HG03571 (cell line): ENCODE data around the gene R3HDM2.
"Not testable (repeated sequence)": the region's sequence is repeated elsewhere in the genome, so short reads cannot be mapped to it uniquely, and the experiment has no call there.

Source experiments
- ATAC-seq: cut with Tn5 transposase; IDR thresholded peaks from one replicate; pipeline ENCODE4 v1.9.1; 2021; ENCODE audit not compliant: unreplicated experiment

R3HDM2 gene

GRCh38 chr12:57454213-57454565 is 23.3 kb upstream of the R3HDM2 start:
- ATAC-seq, result no peak

- no peak for ATAC-seq
Measured at GRCh38 chr12:57452937-57453509, 22.2 kb upstream of the R3HDM2 start.

- ATAC-seq, result no peak
Measured at GRCh38 chr12:57452181-57452936, 21.5 kb upstream of the R3HDM2 start.

- ATAC-seq, result no peak
Measured at GRCh38 chr12:57451233-57451778, 20.5 kb upstream of the R3HDM2 start.

GRCh38 chr12:57450057-57450456 is 19.2 kb upstream of the R3HDM2 start:
- ATAC-seq, result no peak

GRCh38 chr12:57449375-57449774 is 18.5 kb upstream of the R3HDM2 start:
- no peak for ATAC-seq

- ATAC-seq, result no peak
Measured at GRCh38 chr12:57448669-57449068, 17.8 kb upstream of the R3HDM2 start.

- ATAC-seq, result no peak
Measured at GRCh38 chr12:57446292-57446960, 15.6 kb upstream of the R3HDM2 start.

- ATAC-seq, result no peak
Measured at GRCh38 chr12:57444744-57445143, 13.9 kb upstream of the R3HDM2 start.

GRCh38 chr12:57444337-57444736 is 13.5 kb upstream of the R3HDM2 start:
- ATAC-seq, result not testable (repeated sequence)

- ATAC-seq, result no peak
Measured at GRCh38 chr12:57441846-57442427, 11.1 kb upstream of the R3HDM2 start.

GRCh38 chr12:57441393-57441792 is 10.6 kb upstream of the R3HDM2 start:
- not testable (repeated sequence) for ATAC-seq

GRCh38 chr12:57439762-57440266 is 9.0 kb upstream of the R3HDM2 start:
- no peak for ATAC-seq

GRCh38 chr12:57438400-57438799 is 7.6 kb upstream of the R3HDM2 start:
- no peak for ATAC-seq

- no peak for ATAC-seq
Measured at GRCh38 chr12:57435293-57435692, 4.5 kb upstream of the R3HDM2 start.

GRCh38 chr12:57434517-57435223 is 3.8 kb upstream of the R3HDM2 start, which contains the start of gene INHBC:
Gene INHBC, plus strand, starts transcription at chr12:57434784. Its CDS starts 103 bp downstream, at chr12:57434887.
- ATAC-seq, result no peak

- ATAC-seq, result no peak
Measured at GRCh38 chr12:57433370-57433769, 2.5 kb upstream of the R3HDM2 start.

- ATAC-seq, result no peak
Measured at GRCh38 chr12:57431654-57432188, 878 bp upstream of the R3HDM2 start.

- peak; percentile 31 for ATAC-seq
Measured at GRCh38 chr12:57430112-57430930, 522 bp downstream of the R3HDM2 start.
